ENCODE results near the gene RCOR2.

DNA sequence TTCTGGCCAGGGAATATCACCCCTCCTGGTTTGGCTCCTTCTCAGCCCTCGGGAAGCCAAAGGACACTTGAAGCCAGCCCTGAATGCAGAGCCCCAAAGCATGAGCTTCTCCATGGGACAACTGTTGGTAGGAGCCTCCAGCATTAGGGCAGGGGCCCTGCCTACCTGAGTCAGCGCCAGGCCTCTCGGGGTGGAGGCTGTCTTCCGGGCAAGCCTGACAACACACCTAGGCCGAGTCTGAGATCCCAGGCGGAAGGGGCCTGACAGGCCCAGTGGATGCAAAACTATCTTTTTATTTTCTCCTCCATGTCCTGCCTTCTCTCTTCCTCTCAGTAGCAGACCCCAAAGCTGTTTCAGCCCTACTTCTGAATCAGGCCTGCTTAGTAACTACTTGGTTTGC lies 27.6 kb downstream of the RCOR2 start:
- TF ChIP-seq GATA2 (IDR thresholded peaks at IDR 0.05; ENCODE audit: low read depth, low read length) (no peak), GATA3 (IDR thresholded peaks at IDR 0.05; ENCODE audit: low read depth, low read length) (no peak)

All from SH-SY5Y (cell line).